Measurements from ENCODE around the gene RIN2.

Gene RIN2
- 0 to 0.30 (median 0) reads per million in 4 donors for total RNA-seq

- no peak for DNase-seq
Measured at GRCh38 chr20:19758133-19758500, at the start of gene RIN2. Gene RIN2 (plus strand): TSS chr20:19758258. CDS start chr20:19889602, 131,344 bp downstream.

DNA sequence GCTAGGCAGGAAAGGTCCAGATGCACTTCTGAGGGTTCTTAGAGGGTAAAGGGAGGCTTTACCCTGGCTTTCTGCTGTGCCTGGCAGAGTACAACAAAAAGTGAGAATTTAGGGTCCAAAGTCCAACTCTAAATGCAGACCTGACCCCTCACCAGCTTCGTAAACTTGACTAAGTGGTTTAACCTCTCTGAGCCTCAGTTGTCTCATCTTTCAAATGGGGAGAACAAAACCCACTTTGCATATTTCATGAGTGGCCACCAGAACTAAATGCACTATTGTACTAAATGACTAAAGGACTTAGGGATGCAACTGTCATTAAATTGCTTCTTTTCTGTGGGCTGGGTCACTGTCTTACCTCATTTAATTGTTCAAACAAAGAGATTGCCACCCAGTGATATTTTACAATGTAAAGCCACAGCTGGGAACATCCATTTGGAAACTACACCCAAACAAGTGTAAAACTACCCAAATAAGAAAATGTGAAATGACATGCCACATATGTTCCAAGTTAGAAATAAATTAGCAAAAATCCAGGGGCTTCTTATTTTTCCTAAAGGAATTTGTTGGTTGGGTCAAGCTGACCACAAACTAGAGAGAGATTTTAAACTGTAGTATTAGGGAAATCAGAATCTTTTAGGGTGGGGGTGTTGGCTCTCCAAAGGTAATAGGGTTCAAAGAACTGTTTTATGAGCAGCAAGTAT is 48.3 kb upstream of the RIN2 start:
- DNase-seq, result no peak

DNA sequence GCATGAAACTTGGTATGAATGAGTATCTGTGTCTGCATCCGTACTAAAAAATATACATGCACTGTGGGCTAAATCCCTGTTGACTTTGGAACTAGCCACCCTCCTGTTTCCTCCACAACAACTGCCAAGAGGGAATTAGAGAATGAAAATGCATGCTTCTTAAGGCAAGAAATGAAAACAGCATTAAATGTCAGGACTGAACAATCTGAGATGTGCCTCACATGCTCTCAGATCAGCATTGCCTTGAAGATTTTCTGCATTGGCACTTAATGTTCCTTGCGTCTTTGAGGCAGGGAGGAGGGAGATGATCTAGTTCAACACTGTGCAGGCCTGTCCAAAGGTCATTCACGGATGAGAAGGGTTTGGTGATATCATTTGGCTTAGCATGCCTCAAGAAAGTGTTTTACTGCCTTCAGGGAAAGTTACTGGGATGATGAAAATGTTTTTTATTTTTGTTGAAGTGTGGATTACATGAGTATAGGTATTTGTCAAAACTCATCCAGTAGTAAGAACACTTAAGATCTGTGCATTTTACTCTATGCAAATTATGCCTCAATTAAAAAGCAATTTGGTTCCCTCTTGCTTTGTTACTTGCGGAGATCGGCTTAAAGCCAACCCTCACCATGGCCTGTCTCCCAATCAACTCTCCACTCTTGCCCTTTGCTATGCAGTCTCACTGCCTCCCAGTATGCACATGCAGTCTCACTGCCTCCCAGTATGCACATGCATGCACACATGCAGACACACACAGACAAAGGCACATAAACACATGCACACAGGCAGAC is 47.5 kb upstream of the RIN2 start:
- no peak for DNase-seq

GRCh38 chr20:19711126-19711525 is 46.9 kb upstream of the RIN2 start:
- DNase-seq, result no peak

DNA sequence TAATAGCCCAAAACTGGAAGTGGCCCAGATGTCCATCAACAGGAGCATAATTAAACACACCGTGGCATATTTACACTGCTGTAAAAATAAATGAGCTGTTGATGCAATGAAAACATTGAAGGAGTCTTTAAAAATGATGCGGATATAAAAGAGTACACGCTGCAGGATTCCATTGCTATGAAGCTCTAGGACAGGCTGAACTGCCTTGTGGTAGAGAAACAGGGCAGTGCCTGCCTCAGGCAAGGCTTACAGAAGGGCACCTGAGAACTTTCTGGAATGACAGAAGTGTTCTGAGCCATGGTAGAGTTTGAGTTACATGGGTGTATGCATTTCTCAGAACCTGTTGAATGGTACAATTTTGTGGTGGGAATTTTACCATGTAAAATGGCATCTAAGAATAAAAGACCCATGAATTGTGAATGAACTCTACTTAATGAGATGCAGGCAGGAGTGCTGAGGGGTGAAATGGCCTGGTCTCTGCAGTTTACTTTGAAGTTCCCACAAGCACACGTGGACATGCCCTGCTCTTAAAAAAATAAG is 45.3 kb upstream of the RIN2 start:
- no peak for DNase-seq

DNA sequence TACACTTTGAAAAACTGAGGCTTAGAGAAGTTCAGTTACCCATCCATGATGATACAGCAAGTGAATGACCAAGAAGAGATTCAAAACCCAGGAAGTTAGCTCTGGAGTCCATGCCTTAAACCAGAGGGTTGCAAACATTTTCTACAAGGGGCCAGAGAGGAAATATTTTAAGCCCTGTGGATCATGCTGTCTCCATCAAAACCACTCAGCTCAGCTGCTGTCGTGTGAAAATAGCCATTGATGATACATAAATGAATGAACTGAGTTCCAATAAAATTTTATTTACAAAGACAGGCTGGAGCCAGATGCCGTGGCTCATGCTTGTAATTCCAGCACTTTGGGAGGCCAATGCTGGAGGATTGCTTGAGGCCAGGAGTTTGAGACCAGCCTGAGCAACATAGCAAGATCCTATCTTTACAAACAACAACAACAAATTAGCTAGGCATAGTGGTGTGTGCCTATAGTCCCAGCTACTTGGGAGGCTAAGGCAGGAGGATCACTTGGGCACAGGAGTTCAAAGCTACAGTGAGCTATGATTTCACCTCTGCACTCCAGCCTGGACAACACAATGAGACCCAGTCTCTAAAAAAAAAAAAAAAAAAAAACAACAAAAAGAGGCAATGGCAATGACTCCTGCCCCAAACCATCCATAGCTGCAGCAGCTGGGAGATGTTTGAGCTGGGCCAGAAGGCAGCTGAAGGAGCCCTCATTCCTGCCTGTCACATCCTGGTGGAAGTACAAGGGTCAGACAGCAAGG is 44.1 kb upstream of the RIN2 start:
- DNase-seq, result no peak

DNA sequence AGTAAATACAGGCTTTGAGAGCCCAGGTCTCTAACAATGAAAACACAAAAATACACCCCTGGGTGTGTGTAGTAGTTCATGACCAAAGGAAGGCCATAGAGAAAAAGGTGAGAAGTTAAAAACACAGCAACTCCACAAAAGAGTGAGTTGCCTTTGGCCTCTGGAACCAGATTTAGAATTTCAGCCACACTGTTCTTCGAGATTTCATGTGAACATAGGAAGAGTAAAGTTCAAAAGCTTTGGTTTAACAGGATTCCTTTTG is 43.5 kb upstream of the RIN2 start:
- no peak for DNase-seq

DNA sequence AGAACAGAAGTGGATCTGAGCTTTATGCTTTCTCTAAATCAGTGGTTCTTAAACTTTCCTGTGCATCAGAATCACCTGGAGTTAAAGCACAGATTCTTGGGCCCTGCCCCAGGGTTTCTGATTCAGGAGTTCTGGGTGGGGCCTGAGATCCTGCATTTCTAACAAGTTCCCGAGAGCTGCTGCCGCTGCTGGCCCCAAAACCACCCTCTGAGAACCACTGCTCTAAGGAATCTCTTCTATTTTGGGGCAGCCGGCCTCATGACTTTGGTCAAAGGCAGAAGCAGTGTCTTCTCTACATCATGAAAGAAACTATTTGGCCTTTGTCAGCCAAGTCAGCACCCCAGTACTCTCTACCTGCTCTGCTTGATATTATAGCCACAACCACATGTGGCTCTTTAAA is 42.1 kb upstream of the RIN2 start:
- no peak for DNase-seq

DNA sequence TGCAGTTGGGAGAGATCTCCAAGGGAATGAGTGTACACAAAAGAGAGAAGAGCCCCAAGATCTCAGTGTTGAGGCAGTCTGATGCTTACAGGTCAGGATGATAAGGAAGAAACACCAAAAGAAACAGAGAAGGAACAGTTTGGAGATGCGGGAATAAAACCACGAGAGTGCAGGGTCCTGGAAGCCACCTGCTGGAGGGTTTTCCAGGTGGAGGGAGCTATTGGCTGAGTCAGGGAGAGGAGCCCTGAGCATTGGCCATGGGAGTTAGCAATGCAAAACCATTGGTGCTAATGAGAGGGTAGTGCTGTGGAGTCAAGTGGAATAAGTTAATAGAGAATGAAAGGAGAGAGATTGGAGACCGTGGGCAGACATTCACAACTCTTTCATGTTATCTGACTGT is 39.2 kb upstream of the RIN2 start:
- DNase-seq, result no peak

DNA sequence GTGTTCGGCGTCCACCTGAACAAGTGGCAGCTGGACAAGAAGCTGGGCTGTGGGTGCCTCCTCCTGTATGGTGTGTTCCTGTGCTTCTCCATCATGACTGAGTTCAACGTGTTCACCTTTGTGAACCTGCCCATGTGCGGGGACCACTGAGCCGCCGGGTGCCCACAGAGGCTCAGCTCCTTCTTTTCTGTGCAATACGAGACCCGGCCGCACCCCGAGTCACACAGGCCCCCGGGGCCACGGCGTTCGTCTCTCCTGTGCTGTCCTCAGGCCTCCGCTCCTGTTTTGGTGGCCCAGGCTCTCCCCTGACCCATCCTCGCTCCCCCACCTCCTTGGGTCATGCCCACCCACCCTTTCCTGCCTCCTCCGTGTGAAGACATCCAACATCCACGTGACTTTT is 37.1 kb upstream of the RIN2 start:
- DNase-seq, result no peak

GRCh38 chr20:19723051-19723450 is 35.0 kb upstream of the RIN2 start:
- DNase-seq, result no peak

- no peak for DNase-seq
Measured at GRCh38 chr20:19723813-19724430, 34.1 kb upstream of the RIN2 start.

- DNase-seq, result no peak
Measured at GRCh38 chr20:19725373-19725772, 32.7 kb upstream of the RIN2 start.

DNA sequence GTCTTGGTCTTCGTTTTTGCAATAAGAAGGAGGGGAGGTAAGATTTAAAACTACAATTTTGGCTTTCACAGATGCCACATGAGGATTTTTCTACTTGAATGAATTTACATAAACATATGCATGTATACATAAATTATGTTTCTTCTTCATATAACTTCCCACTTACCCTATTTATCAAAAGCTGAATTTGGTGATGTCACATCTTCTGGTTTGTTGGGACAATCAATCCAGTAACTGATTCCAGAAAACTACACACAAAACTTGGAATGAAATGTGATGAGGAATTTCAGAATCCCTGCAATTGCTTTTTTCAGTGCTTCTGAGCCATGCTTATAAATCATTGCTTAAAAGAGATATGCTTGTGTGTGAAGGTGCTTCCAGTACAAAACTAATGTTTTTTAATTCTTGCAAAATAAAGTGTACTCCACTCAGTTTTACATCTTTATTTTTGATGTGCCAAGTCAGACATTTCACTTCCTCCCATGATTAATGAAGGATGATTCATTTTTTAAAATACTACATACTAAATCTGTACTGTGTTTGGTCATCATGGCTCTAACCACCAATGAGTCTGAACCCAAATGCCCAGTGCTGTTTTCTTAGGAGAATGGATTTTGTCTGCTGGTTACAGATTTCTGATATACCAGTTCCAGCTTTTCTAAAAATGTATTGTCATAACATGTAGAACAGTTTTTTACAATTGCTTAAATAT is 32.1 kb upstream of the RIN2 start:
- no peak for DNase-seq

- DNase-seq, result no peak
Measured at GRCh38 chr20:19727251-19727847, 30.7 kb upstream of the RIN2 start.

DNA sequence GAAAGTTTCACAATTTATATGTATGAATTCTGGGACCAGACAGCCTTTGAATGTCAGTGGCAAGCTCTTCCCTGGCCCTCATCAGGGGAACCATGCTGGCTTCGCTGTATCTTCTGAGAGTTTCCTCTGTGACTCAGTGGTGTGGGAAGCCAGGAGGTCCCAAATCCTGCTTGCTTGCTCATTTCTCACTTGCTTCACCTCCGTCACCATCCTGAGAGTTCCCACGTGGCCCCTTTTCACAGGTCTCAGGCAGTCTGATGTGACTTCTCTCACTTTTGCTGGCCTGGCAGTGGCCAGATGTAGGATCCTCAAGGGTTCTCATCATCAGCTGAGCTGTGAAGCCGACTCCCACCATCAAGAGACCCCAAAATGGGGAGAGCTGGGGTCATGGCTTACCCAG is 28.4 kb upstream of the RIN2 start:
- no peak for DNase-seq

DNA sequence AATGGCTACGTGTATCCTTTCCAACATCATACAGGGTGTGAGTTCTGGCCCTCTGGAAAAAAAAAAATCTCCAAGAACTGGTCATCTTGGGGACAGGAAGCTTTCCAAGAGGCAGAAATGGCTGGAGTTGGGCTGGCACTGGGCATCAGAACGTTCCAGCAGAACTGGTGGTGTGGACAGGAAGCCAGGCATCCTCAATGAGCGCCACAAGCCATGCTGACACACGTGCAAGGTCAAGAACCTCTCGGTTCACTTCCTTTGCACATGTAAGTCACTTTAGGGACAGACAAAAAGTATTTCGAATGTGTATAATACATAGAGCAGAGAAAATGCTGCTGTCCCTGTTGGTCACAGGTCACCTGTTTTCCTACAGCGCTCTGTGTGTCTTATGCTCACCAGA is 27.4 kb upstream of the RIN2 start:
- DNase-seq, result no peak

- no peak for DNase-seq
Measured at GRCh38 chr20:19734811-19735210, 23.2 kb upstream of the RIN2 start.

DNA sequence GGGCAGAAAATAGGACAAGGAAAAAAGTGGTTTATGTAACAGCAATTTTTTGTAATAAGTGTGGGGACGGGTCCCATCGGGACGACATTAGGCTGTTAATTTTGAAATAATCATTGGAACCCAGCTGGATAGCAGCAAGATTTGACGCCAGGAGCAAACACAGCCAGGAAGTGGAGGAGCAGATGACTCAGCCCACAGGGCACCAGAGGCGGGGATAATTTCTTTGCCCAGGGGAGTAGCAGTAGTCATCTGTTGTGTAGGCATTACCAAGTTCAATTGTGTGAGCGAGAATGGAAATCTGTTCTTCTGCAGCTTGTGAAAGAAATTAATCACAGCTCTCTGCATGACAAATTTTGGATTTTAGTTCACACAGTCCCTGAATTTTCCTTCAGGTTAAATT is 22.6 kb upstream of the RIN2 start:
- peak in 1 of 5 donors; percentile 16 for DNase-seq

DNA sequence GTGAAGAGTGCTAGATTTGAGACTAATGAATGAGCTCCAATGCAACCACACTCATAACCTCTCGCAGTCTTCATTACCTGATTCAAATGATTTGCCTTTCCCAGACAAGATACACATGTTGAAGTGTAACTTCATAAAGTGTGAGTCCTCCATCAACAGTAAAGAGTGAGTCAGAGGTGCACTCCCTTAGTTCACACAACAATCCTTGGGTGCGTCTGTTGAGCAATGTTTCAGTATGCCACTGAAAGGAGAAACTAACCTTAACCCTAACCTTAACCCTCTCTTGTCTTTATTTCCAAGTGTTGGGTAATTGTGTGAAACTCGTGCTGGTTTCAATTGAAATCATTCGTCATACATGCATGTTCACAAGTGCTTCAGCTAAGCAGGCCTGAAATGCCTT is 21.0 kb upstream of the RIN2 start:
- DNase-seq, result peak in 1 of 5 donors; percentile 68

DNA sequence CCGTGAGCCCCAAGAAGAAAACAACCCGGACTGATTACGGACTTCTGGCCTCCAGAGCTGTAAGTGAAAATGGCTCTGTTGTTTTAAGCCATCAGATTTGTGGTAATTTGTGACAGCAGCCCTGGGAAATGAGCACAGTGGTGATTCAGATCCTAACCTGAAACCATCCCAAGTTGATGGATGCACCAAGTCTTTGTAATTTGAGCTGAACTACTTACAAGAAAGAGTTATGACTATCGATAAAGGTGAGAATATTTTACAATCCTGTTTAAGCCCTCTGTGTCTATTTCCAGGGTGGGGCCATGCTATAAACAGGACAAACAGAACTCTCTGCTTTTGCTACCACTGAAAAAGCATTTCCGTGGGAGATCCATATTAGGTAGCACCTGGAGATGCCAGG is 19.1 kb upstream of the RIN2 start:
- DNase-seq, result no peak

DNA sequence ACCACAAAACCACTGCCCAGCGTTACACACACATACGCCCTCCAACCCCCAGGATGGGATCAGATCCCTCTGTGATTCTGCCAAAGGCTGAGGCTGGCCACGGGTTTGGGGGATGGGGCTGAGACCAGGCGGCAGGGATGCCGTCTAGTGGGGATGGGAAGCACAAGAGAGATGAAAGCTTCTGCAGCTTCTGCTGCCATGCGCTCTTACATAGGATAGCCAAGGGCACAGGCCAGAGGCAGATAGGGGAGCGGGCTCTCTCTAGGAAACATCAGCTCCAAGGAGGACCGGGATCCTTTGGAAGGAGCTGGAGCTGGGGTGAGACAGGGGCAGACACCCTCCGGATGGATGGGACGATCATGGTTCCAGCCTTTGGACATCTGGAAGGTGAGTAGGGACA is 18.7 kb upstream of the RIN2 start:
- DNase-seq, result no peak

Measured in T-helper 1 cell (primary cell).